Testis (tissue), 3 donors: Measurements from ENCODE around the gene KRT7. TPM values are rescaled to one million over a fixed set of nuclear protein-coding genes. Genes with fewer than 3 reads are reported as not detected.

Source experiments
- DNase-seq: peaks from one replicate; pipeline ENCODE4 v3.0.0-alpha.2; 2019
- H3K27ac ChIP-seq, 2 donors: fragments of 200-600 bp; sonication (generic); one replicate each; pipeline ENCODE4 v1.5.1; 2019
- H3K27me3 ChIP-seq: fragments of 200-600 bp; sonication (generic); one replicate; pipeline ENCODE4 v1.5.1; 2019
- H3K36me3 ChIP-seq: fragments of 200-600 bp; sonication (generic); one replicate; pipeline ENCODE4 v1.5.1; 2017; ENCODE audit warnings: low read depth; ENCODE audit errors: missing control alignments
- H3K4me1 ChIP-seq: fragments of 200-600 bp; sonication (generic); one replicate; pipeline ENCODE4 v1.5.1; 2019
- H3K4me3 ChIP-seq, 2 donors: fragments of 200-600 bp; sonication (generic); one replicate each; pipeline ENCODE4 v1.5.1; 2017 to 2019
- H3K9me3 ChIP-seq: fragments of 200-600 bp; sonication (generic); one replicate; pipeline ENCODE4 v1.5.1; 2017
- CTCF ChIP-seq, 3 experiments: fragments of 450-650 bp in 2 of 3; fragments of 200-600 bp in 1 of 3; sonication (generic) in 1 of 3; IDR thresholded peaks; one replicate each; pipeline ENCODE4 v1.5.1; 2016 to 2019; ENCODE audit warnings: antibody characterized with exemption in 3 of 3, mild to moderate bottlenecking in 2 of 3, moderate library complexity in 1 of 3
- POLR2A ChIP-seq: fragments of 450-650 bp; IDR thresholded peaks from one replicate; pipeline ENCODE4 v1.6.1; 2017; ENCODE audit warnings: antibody characterized with exemption, mild to moderate bottlenecking, moderate library complexity
- WGBS, 2 donors: methylation state at CpG; one replicate each; pipeline ENCODE4 v1.1.5; 2018; 5-methylcytosine and 5-hydroxymethylcytosine counted together
- intact Hi-C: fragments of 100-400 bp; cut with DNase I; formaldehyde crosslinking; loops from one replicate; pipeline ENCODE4 v1.15.1; 2023; ENCODE audit warnings: low total_unique reads
- polyA plus RNA-seq: library from polyadenylated mRNA; stranded (reverse); fragments of 350-450 nt; fragmentation: Illumina TruSeq; extraction: RNeasy Lipid Tissue Mini Kit (QIAGEN cat#74804); gene quantifications from one replicate; pipeline ENCODE4 v1.2.3, GENCODE V29; 2014; ENCODE audit warnings: low read depth, low replicate concordance; ENCODE audit not compliant: insufficient read depth
- total RNA-seq, 2 donors: library from RNA; depleted of rRNA; stranded (reverse); fragments of >200 nt; gene quantifications; one replicate each; pipeline ENCODE4 v1.2.3, GENCODE V29; 2016

Gene KRT7
- total and polyA plus RNA-seq, 3 donors from 2014 or later, result 3.3 to 19.3 (median 6.9) TPM

GRCh38 chr12:52193532-52193931, 39.5 kb upstream of the KRT7 start:
- Histone ChIP-seq H3K9me3 (no peaks in the 10 kb centered on the region), H3K27me3 (no peaks in the 10 kb centered on the region), H3K27ac (no peak overlapping the region), H3K4me3 (no peak overlapping the region), H3K36me3 (no peaks in the 10 kb centered on the region), H3K4me1 (peaks cover 35% of the 10 kb centered on the region)
- WGBS, 2 donors, result 74 to 77% methylated on average over 5 to 6 of the region's 6 CpGs
- TF ChIP-seq POLR2A (no peak), CTCF (IDR thresholded peaks at IDR 0.05) (no peak)
- DNase-seq, result no peak
- intact Hi-C loops, result no loop called here

DNA sequence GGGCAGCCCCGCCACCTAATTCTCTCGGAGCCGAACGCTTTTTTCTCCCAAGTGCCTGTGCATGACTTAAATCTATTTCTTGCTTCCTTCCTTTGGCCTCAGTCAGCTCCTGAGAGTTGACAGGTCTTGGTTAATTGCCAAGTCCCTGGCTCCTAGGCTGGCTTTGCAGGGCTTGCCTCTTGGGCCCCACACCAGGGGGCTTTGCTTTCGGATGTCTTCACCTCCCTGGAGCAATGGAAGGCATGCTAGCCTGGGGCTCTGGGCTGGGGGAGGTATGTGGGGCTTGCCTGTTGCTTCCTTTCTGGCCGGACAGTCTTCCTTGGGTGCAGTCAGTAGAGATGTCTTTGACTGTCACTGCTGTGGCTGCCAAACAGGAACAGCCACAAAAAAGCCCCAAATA, 39.1 kb upstream of the KRT7 start:
- intact Hi-C loops, result no loop called here
- H3K4me3 ChIP-seq, result no peak overlapping the region
- no peak overlapping the region for H3K27ac ChIP-seq
- H3K9me3 ChIP-seq, result no peaks in the 10 kb centered on the region
- 75 to 76% methylated on average over 6 of the region's 6 CpGs for WGBS, 2 donors
- TF ChIP-seq POLR2A (no peak), CTCF (IDR thresholded peaks at IDR 0.05) (no peak)
- peaks cover 35% of the 10 kb centered on the region for H3K4me1 ChIP-seq
- no peak for DNase-seq
- no peaks in the 10 kb centered on the region for H3K27me3 ChIP-seq
- H3K36me3 ChIP-seq, result no peaks in the 10 kb centered on the region

GRCh38 chr12:52195065-52195730, 37.8 kb upstream of the KRT7 start:
- peaks cover 29% of the 10 kb centered on the region for H3K4me1 ChIP-seq
- H3K27me3 ChIP-seq, result no peaks in the 10 kb centered on the region
- no peaks in the 10 kb centered on the region for H3K36me3 ChIP-seq
- intact Hi-C loops, result no loop called here
- H3K9me3 ChIP-seq, result no peaks in the 10 kb centered on the region
- TF ChIP-seq POLR2A, result no peak
- no peak for TF ChIP-seq CTCF (IDR thresholded peaks at IDR 0.05)
- H3K4me3 ChIP-seq, result no peak overlapping the region
- no peak overlapping the region for H3K27ac ChIP-seq
- WGBS, 2 donors, result 61 to 86% methylated on average over 8 of the region's 8 CpGs
- DNase-seq, result peak; percentile 41

DNA sequence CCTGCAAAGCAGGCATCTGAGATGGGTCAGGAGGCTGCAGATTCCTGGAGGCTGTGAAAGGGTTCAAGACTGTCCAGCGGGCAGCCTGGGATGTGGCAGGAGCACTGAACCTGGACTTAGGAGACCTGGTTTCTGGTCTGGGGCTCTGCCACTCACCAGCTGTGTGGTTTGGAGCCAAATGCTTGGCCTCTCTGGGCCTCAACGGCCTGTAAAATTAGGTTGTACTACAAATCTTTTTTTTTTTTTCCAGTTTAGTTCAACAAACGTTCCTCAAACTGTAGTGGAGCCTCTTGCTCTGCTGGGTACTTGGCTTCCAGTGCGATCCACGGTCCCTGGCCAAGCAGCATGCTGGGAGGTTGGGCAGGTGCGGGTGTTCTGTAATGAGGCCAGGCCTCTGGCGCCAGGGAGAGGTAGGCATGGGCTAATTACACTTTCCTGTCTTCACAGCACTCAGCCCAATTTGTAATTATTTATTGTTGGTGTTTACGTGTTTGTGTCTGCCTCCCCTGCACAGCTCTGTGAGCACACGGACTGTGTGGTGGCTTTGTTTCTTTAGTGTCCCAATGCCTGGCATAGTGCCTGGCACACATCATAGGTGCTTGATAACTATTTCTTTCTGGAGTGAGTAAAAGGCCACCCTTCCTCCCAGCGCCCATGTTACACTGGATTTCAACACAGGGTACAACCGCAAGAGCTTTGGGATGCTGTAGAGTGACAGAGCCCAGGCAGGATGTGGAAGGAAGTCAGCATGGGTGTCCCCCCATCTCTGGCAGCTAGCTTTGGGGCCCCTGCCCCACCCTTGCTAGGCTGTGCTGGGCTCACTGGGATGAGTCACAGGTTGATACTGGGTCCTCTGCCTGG, 35.4 kb upstream of the KRT7 start:
- intact Hi-C loops, result no loop called here
- H3K4me1 ChIP-seq, result peaks cover 16% of the 10 kb centered on the region
- H3K27ac ChIP-seq, result no peak overlapping the region
- 58 to 74% methylated on average over 9 to 11 of the region's 11 CpGs for WGBS, 2 donors
- DNase-seq, result peak; percentile 27
- H3K4me3 ChIP-seq, result no peak overlapping the region
- no peaks in the 10 kb centered on the region for H3K9me3 ChIP-seq
- H3K36me3 ChIP-seq, result no peaks in the 10 kb centered on the region
- no peaks in the 10 kb centered on the region for H3K27me3 ChIP-seq
- TF ChIP-seq CTCF (IDR thresholded peaks at IDR 0.05) (no peak), POLR2A (no peak)
